IMR-90 (cell line): ENCODE measurements around the gene DOLPP1. TPM values are rescaled to one million over a fixed set of nuclear protein-coding genes. Genes with fewer than 3 reads are reported as not detected.

Experiments
- ATAC-seq: fragments of 200-7000 bp; cut with Tn5 transposase; 2 replicates; pipeline ENCODE4 v1.9.1; 2020; ENCODE audit warnings: low read depth, mild to moderate bottlenecking, moderate library complexity
- BruUV-seq: library from RNA; stranded (reverse); fragments of 400-500 nt; replicated peaks from 2 replicates; lab custom pipeline; 2021; lab: Mats Ljungman, UMichigan
- CTCF ChIA-PET: fragments of 300-600 bp; formaldehyde crosslinking; extraction: SDS; loops from one replicate; lab custom pipeline; 2021; ENCODE audit warnings: antibody characterized with exemption; lab: Yijun Ruan, JAX
- POLR2A ChIA-PET: fragments of 300-600 bp; sonication (Branson Sonifier 250); formaldehyde crosslinking; loops from one replicate; lab custom pipeline; 2022; ENCODE audit warnings: antibody characterized with exemption; ENCODE audit not compliant: unreplicated experiment; lab: Charles Lee
- DNase-seq: peaks from one replicate; pipeline ENCODE4 v3.0.0; 2013
- H2AFZ ChIP-seq: replicated peaks from 2 replicates; pipeline ENCODE3; 2013; ENCODE audit warnings: low read length, mild to moderate bottlenecking; ENCODE audit not compliant: poor library complexity
- H2AK5ac ChIP-seq: 2 replicates; pipeline ENCODE4 v1.6.1; 2013; ENCODE audit warnings: low read depth, low read length, inconsistent platforms
- H2AK9ac ChIP-seq: replicated peaks from 2 replicates; pipeline ENCODE3; 2013; ENCODE audit warnings: mild to moderate bottlenecking, low read depth, low read length, moderate library complexity; ENCODE audit not compliant: poor library complexity
- H2BK120ac ChIP-seq: 2 replicates; pipeline ENCODE4 v1.6.1; 2013; ENCODE audit warnings: low read depth, low read length, inconsistent platforms
- H2BK15ac ChIP-seq: 3 replicates; pipeline ENCODE4 v1.6.1; 2013; ENCODE audit warnings: low read depth, low read length, inconsistent platforms
- H2BK20ac ChIP-seq: 2 replicates; pipeline ENCODE4 v1.6.1; 2013; ENCODE audit warnings: low read depth, mild to moderate bottlenecking, inconsistent platforms, low read length, moderate library complexity
- H2BK5ac ChIP-seq: 2 replicates; pipeline ENCODE4 v1.6.1; 2013; ENCODE audit warnings: mild to moderate bottlenecking, low read depth, low read length, inconsistent platforms; ENCODE audit not compliant: poor library complexity, severe bottlenecking
- H3K14ac ChIP-seq: replicated peaks from 2 replicates; pipeline ENCODE4 v1.6.1; 2013; ENCODE audit warnings: low read depth, low read length, inconsistent platforms
- H3K18ac ChIP-seq: 2 replicates; pipeline ENCODE4 v1.6.1; 2013; ENCODE audit warnings: low read depth, low read length, control low read depth
- H3K23ac ChIP-seq: 2 replicates; pipeline ENCODE4 v1.6.1; 2013; ENCODE audit warnings: low read depth, low read length, inconsistent platforms
- H3K27ac ChIP-seq: 2 replicates; pipeline ENCODE4 v1.5.1; 2013; ENCODE audit warnings: mild to moderate bottlenecking, control low read depth, low read length; ENCODE audit not compliant: insufficient read depth
- H3K27me3 ChIP-seq: 2 replicates; pipeline ENCODE4 v1.6.1; 2013; ENCODE audit warnings: low read length; ENCODE audit not compliant: control insufficient read depth, insufficient read depth
- H3K36me3 ChIP-seq: 2 replicates; pipeline ENCODE4 v1.6.1; 2013; ENCODE audit warnings: low read length, mixed read lengths; ENCODE audit not compliant: control insufficient read depth, insufficient read depth
- H3K4ac ChIP-seq: 2 replicates; pipeline ENCODE4 v1.6.1; 2013; ENCODE audit warnings: low read depth, low read length, inconsistent platforms
- H3K4me1 ChIP-seq: 2 replicates; pipeline ENCODE4 v1.6.1; 2013; ENCODE audit warnings: low read length, mixed read lengths; ENCODE audit not compliant: control insufficient read depth, insufficient read depth
- H3K4me2 ChIP-seq: 2 replicates; pipeline ENCODE4 v1.6.1; 2013; ENCODE audit warnings: low read depth, mild to moderate bottlenecking, control low read depth, low read length, moderate library complexity
- H3K4me3 ChIP-seq: 2 replicates; pipeline ENCODE4 v1.5.1; 2013; ENCODE audit warnings: low read depth, mild to moderate bottlenecking, control low read depth, low read length, moderate library complexity; ENCODE audit not compliant: insufficient read depth
- H3K56ac ChIP-seq: 2 replicates; pipeline ENCODE4 v1.6.1; 2013; ENCODE audit warnings: low read length, inconsistent platforms; ENCODE audit not compliant: insufficient read depth; ENCODE audit errors: extremely low read depth
- H3K79me1 ChIP-seq, 2 experiments: 2 replicates each; pipeline ENCODE4 v1.6.1; 2013; ENCODE audit warnings: low read length in 2 of 2, inconsistent platforms in 1 of 2, low read depth in 1 of 2
- H3K9ac ChIP-seq: 2 replicates; pipeline ENCODE4 v1.6.1; 2013; ENCODE audit warnings: low read depth, low read length, control low read depth
- H3K9me1 ChIP-seq: 2 replicates; pipeline ENCODE4 v1.6.1; 2013; ENCODE audit warnings: low read length, inconsistent platforms; ENCODE audit not compliant: insufficient read depth
- H3K9me3 ChIP-seq: 2 replicates; pipeline ENCODE4 v1.6.1; 2013; ENCODE audit warnings: low read length; ENCODE audit not compliant: control insufficient read depth, insufficient read depth
- H4K20me1 ChIP-seq: 2 replicates; pipeline ENCODE4 v1.6.1; 2013; ENCODE audit warnings: low read length, inconsistent platforms; ENCODE audit not compliant: insufficient read depth
- H4K5ac ChIP-seq: 2 replicates; pipeline ENCODE4 v1.6.1; 2013; ENCODE audit warnings: mild to moderate bottlenecking, low read depth, low read length, control low read depth
- H4K8ac ChIP-seq, 2 experiments: 2 replicates each; pipeline ENCODE4 v1.6.1; 2013; ENCODE audit warnings: low read depth in 2 of 2, low read length in 2 of 2, control low read depth in 1 of 2, inconsistent platforms in 1 of 2
- H4K91ac ChIP-seq: 2 replicates; pipeline ENCODE4 v1.6.1; 2013; ENCODE audit warnings: low read depth, low read length, inconsistent platforms; ENCODE audit not compliant: insufficient read depth
- BHLHE40 ChIP-seq: fragments of 150-350 bp; IDR thresholded peaks from 2 replicates; pipeline ENCODE4 v1.6.1; 2016; ENCODE audit warnings: mild to moderate bottlenecking, low read depth, low read length
- CEBPB ChIP-seq: IDR thresholded peaks from 2 replicates; pipeline ENCODE4 v1.6.1; 2012; ENCODE audit warnings: low read depth, low read length, improper control_type of control experiment
- CHD1 ChIP-seq: IDR thresholded peaks from 2 replicates; pipeline ENCODE4 v1.6.1; 2012; ENCODE audit warnings: low read depth, low read length, improper control_type of control experiment
- CTCF ChIP-seq: conservative IDR thresholded peaks from 2 replicates; pipeline ENCODE4 v1.5.1; 2012; ENCODE audit warnings: mild to moderate bottlenecking, low read depth, low read length, improper control_type of control experiment
- FOS ChIP-seq: fragments of 150-350 bp; IDR thresholded peaks from 2 replicates; pipeline ENCODE4 v1.6.1; 2016; ENCODE audit warnings: low read depth, low read length
- MAFK ChIP-seq: IDR thresholded peaks from 2 replicates; pipeline ENCODE4 v1.6.1; 2012; ENCODE audit warnings: low read depth, low read length, improper control_type of control experiment
- MAZ ChIP-seq: IDR thresholded peaks from 2 replicates; pipeline ENCODE4 v1.6.1; 2012; ENCODE audit warnings: low read depth, mild to moderate bottlenecking, low read length, improper control_type of control experiment, moderate library complexity, borderline replicate concordance
- MXI1 ChIP-seq: IDR thresholded peaks from 2 replicates; pipeline ENCODE4 v1.6.1; 2012; ENCODE audit warnings: low read depth, mild to moderate bottlenecking, low read length, moderate library complexity, borderline replicate concordance
- NFE2L2 ChIP-seq: fragments of 150-350 bp; IDR thresholded peaks from 2 replicates; pipeline ENCODE4 v1.6.1; 2016; ENCODE audit warnings: low read depth, mild to moderate bottlenecking, low read length
- POLR2A ChIP-seq: IDR thresholded peaks from 2 replicates; pipeline ENCODE4 v1.6.1; 2012; ENCODE audit warnings: mild to moderate bottlenecking, low read depth, low read length
- RAD21 ChIP-seq: IDR thresholded peaks from 2 replicates; pipeline ENCODE4 v1.6.1; 2012; ENCODE audit warnings: low read length, improper control_type of control experiment
- RCOR1 ChIP-seq: IDR thresholded peaks from 2 replicates; pipeline ENCODE4 v1.6.1; 2012; ENCODE audit warnings: mild to moderate bottlenecking, low read length, improper control_type of control experiment; ENCODE audit not compliant: insufficient replicate concordance
- RFX5 ChIP-seq: IDR thresholded peaks from 2 replicates; pipeline ENCODE4 v1.8.0; 2012; ENCODE audit warnings: low read depth, mild to moderate bottlenecking, low read length, moderate library complexity
- SMC3 ChIP-seq: fragments of 150-350 bp; IDR thresholded peaks from 2 replicates; pipeline ENCODE4 v1.6.1; 2016; ENCODE audit warnings: low read depth, mild to moderate bottlenecking, antibody characterized with exemption, low read length, moderate library complexity
- WGBS, 2 experiments: methylation state at CpG; one replicate each; pipeline versions ENCODE4 v1.1.5 to v1.1.7; 2013; ENCODE audit warnings: missing lambda C conversion rate in 2 of 2; ENCODE audit not compliant: insufficient read length in 1 of 2; ENCODE audit errors: extremely low coverage in 2 of 2; 5-methylcytosine and 5-hydroxymethylcytosine counted together
- dilution Hi-C: fragments of 300-500 bp; cut with HindIII; formaldehyde crosslinking; loops from one replicate; pipeline ENCODE4 v1.14.3; 2018; ENCODE audit warnings: low sequenced_read_pairs; ENCODE audit not compliant: unreplicated experiment
- in situ Hi-C: fragments of 300-500 bp; cut with MboI; formaldehyde crosslinking; loops from 3 replicates; pipeline ENCODE4 v1.14.3; 2019; ENCODE audit warnings: low sequenced_read_pairs, inconsistent platforms, mixed read lengths
- intact Hi-C: fragments of 100-400 bp; cut with micrococcal nuclease; formaldehyde crosslinking; loops from 2 replicates; pipeline ENCODE4 v1.10.0; 2022
- polyA plus RNA-seq, 3 experiments: library from polyadenylated mRNA; depleted of rRNA; stranded (reverse); fragments of >200 nt; gene quantifications; 2 replicates each; pipeline ENCODE4 v1.2.3, GENCODE V29; 2012; ENCODE audit warnings: low replicate concordance in 1 of 3
- total RNA-seq: library from RNA; depleted of rRNA; stranded (reverse); fragments of >200 nt; gene quantifications from 2 replicates; pipeline ENCODE4 v1.2.3, GENCODE V29; 2012
- TF ChIP-seq, protein P1 (sequence below): fragments of 150-350 bp; IDR thresholded peaks from 2 replicates; pipeline ENCODE4 v1.6.1; 2017; ENCODE audit warnings: mild to moderate bottlenecking, antibody characterized with exemption, low read length, low read depth
- TF ChIP-seq, protein P2 (sequence below): fragments of 150-350 bp; IDR thresholded peaks from 2 replicates; pipeline ENCODE4 v1.6.1; 2016; ENCODE audit warnings: low read depth, mild to moderate bottlenecking, low read length, moderate library complexity, borderline replicate concordance

The DOLPP1 gene
- total and polyA plus RNA-seq, 2 of the 4 experiments (the other 2 are of a cell fraction), result 7.0 to 16.5 TPM

GRCh38 chr9:129074106-129074505 is 6.8 kb upstream of the DOLPP1 start:
- Histone ChIP-seq H3K36me3 (no peaks in the 10 kb centered on the region; the same call in 1 of the 2 replicates), H3K79me1 (no peaks in the 10 kb centered on the region), H2BK15ac (no peak overlapping the region), H3K9me3 (no peaks in the 10 kb centered on the region), H2BK120ac (no peak overlapping the region), H3K27ac (no peak overlapping the region), H2BK20ac (no peak overlapping the region), H4K8ac (no peak overlapping the region), H2BK5ac (no peak overlapping the region), H4K91ac (no peak overlapping the region), H3K9me1 (0 out of 2 replicates have a peak, but pooled peaks cover 6% of the 10 kb centered on the region), H2AFZ (no peak overlapping the region), H4K5ac (no peak overlapping the region), H3K27me3 (no peaks in the 10 kb centered on the region), H3K56ac (no peak overlapping the region), H3K4me1 (no peaks in the 10 kb centered on the region), H3K4me2 (no peak overlapping the region), H4K20me1 (no peaks in the 10 kb centered on the region), H3K18ac (no peak overlapping the region), H2AK5ac (no peak overlapping the region), H3K4ac (no peak overlapping the region), H3K4me3 (no peak overlapping the region), H3K23ac (no peak overlapping the region), H3K9ac (no peak overlapping the region), H3K14ac (no peak overlapping the region), H2AK9ac (no peak overlapping the region)
- intact Hi-C loops, result no loop called here
- ATAC-seq (no peak), DNase-seq (no peak)
- BruUV-seq, result no TSS peak
- in situ Hi-C loops, result no loop called here
- dilution Hi-C loops, result no loop called here
- WGBS, 2 experiments, result no CpG with 5 or more reads among the region's 3 CpGs
- POLR2A ChIA-PET, result no interaction called here
- TF ChIP-seq RAD21 (no peak), SMC3 (no peak), FOS (no peak), CEBPB (no peak), MAFK (no peak), MAZ (no peak), RFX5 (no peak), RCOR1 (no peak), CTCF (no peak), NFE2L2 (no peak), MXI1 (no peak), POLR2A (no peak), CHD1 (no peak), BHLHE40 (no peak)
- TF ChIP-seq, protein P1, sequence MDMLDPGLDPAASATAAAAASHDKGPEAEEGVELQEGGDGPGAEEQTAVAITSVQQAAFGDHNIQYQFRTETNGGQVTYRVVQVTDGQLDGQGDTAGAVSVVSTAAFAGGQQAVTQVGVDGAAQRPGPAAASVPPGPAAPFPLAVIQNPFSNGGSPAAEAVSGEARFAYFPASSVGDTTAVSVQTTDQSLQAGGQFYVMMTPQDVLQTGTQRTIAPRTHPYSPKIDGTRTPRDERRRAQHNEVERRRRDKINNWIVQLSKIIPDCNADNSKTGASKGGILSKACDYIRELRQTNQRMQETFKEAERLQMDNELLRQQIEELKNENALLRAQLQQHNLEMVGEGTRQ, result no peak
- TF ChIP-seq, protein P2, sequence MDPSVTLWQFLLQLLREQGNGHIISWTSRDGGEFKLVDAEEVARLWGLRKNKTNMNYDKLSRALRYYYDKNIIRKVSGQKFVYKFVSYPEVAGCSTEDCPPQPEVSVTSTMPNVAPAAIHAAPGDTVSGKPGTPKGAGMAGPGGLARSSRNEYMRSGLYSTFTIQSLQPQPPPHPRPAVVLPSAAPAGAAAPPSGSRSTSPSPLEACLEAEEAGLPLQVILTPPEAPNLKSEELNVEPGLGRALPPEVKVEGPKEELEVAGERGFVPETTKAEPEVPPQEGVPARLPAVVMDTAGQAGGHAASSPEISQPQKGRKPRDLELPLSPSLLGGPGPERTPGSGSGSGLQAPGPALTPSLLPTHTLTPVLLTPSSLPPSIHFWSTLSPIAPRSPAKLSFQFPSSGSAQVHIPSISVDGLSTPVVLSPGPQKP, result no peak
- CTCF ChIA-PET, result no interaction called here
